IMR-90 (cell line): Measurements from ENCODE around the gene PLXDC2. TPM values are rescaled to one million over a fixed set of nuclear protein-coding genes. Genes with fewer than 3 reads are reported as not detected.

Source experiments
- ATAC-seq: fragments of 200-7000 bp; cut with Tn5 transposase; 2 replicates; pipeline ENCODE4 v1.9.1; 2020; ENCODE audit warnings: low read depth, mild to moderate bottlenecking, moderate library complexity
- BruUV-seq: library from RNA; stranded (reverse); fragments of 400-500 nt; replicated peaks from 2 replicates; lab custom pipeline; 2021; lab: Mats Ljungman, UMichigan
- CTCF ChIA-PET: fragments of 300-600 bp; formaldehyde crosslinking; extraction: SDS; loops from one replicate; lab custom pipeline; 2021; ENCODE audit warnings: antibody characterized with exemption; lab: Yijun Ruan, JAX
- POLR2A ChIA-PET: fragments of 300-600 bp; sonication (Branson Sonifier 250); formaldehyde crosslinking; loops from one replicate; lab custom pipeline; 2022; ENCODE audit warnings: antibody characterized with exemption; ENCODE audit not compliant: unreplicated experiment; lab: Charles Lee
- DNase-seq: peaks from one replicate; pipeline ENCODE4 v3.0.0; 2013
- H2AFZ ChIP-seq: replicated peaks from 2 replicates; pipeline ENCODE3; 2013; ENCODE audit warnings: low read length, mild to moderate bottlenecking; ENCODE audit not compliant: poor library complexity
- H2AK5ac ChIP-seq: 2 replicates; pipeline ENCODE4 v1.6.1; 2013; ENCODE audit warnings: low read depth, low read length, inconsistent platforms
- H2AK9ac ChIP-seq: replicated peaks from 2 replicates; pipeline ENCODE3; 2013; ENCODE audit warnings: mild to moderate bottlenecking, low read depth, low read length, moderate library complexity; ENCODE audit not compliant: poor library complexity
- H2BK120ac ChIP-seq: 2 replicates; pipeline ENCODE4 v1.6.1; 2013; ENCODE audit warnings: low read depth, low read length, inconsistent platforms
- H2BK15ac ChIP-seq: 3 replicates; pipeline ENCODE4 v1.6.1; 2013; ENCODE audit warnings: low read depth, low read length, inconsistent platforms
- H2BK20ac ChIP-seq: 2 replicates; pipeline ENCODE4 v1.6.1; 2013; ENCODE audit warnings: low read depth, mild to moderate bottlenecking, inconsistent platforms, low read length, moderate library complexity
- H2BK5ac ChIP-seq: 2 replicates; pipeline ENCODE4 v1.6.1; 2013; ENCODE audit warnings: mild to moderate bottlenecking, low read depth, low read length, inconsistent platforms; ENCODE audit not compliant: poor library complexity, severe bottlenecking
- H3K14ac ChIP-seq: replicated peaks from 2 replicates; pipeline ENCODE4 v1.6.1; 2013; ENCODE audit warnings: low read depth, low read length, inconsistent platforms
- H3K18ac ChIP-seq: 2 replicates; pipeline ENCODE4 v1.6.1; 2013; ENCODE audit warnings: low read depth, low read length, control low read depth
- H3K23ac ChIP-seq: 2 replicates; pipeline ENCODE4 v1.6.1; 2013; ENCODE audit warnings: low read depth, low read length, inconsistent platforms
- H3K27ac ChIP-seq: 2 replicates; pipeline ENCODE4 v1.5.1; 2013; ENCODE audit warnings: mild to moderate bottlenecking, control low read depth, low read length; ENCODE audit not compliant: insufficient read depth
- H3K27me3 ChIP-seq: 2 replicates; pipeline ENCODE4 v1.6.1; 2013; ENCODE audit warnings: low read length; ENCODE audit not compliant: control insufficient read depth, insufficient read depth
- H3K36me3 ChIP-seq: 2 replicates; pipeline ENCODE4 v1.6.1; 2013; ENCODE audit warnings: low read length, mixed read lengths; ENCODE audit not compliant: control insufficient read depth, insufficient read depth
- H3K4ac ChIP-seq: 2 replicates; pipeline ENCODE4 v1.6.1; 2013; ENCODE audit warnings: low read depth, low read length, inconsistent platforms
- H3K4me1 ChIP-seq: 2 replicates; pipeline ENCODE4 v1.6.1; 2013; ENCODE audit warnings: low read length, mixed read lengths; ENCODE audit not compliant: control insufficient read depth, insufficient read depth
- H3K4me2 ChIP-seq: 2 replicates; pipeline ENCODE4 v1.6.1; 2013; ENCODE audit warnings: low read depth, mild to moderate bottlenecking, control low read depth, low read length, moderate library complexity
- H3K4me3 ChIP-seq: 2 replicates; pipeline ENCODE4 v1.5.1; 2013; ENCODE audit warnings: low read depth, mild to moderate bottlenecking, control low read depth, low read length, moderate library complexity; ENCODE audit not compliant: insufficient read depth
- H3K56ac ChIP-seq: 2 replicates; pipeline ENCODE4 v1.6.1; 2013; ENCODE audit warnings: low read length, inconsistent platforms; ENCODE audit not compliant: insufficient read depth; ENCODE audit errors: extremely low read depth
- H3K79me1 ChIP-seq, 2 experiments: 2 replicates each; pipeline ENCODE4 v1.6.1; 2013; ENCODE audit warnings: low read length in 2 of 2, inconsistent platforms in 1 of 2, low read depth in 1 of 2
- H3K9ac ChIP-seq: 2 replicates; pipeline ENCODE4 v1.6.1; 2013; ENCODE audit warnings: low read depth, low read length, control low read depth
- H3K9me1 ChIP-seq: 2 replicates; pipeline ENCODE4 v1.6.1; 2013; ENCODE audit warnings: low read length, inconsistent platforms; ENCODE audit not compliant: insufficient read depth
- H3K9me3 ChIP-seq: 2 replicates; pipeline ENCODE4 v1.6.1; 2013; ENCODE audit warnings: low read length; ENCODE audit not compliant: control insufficient read depth, insufficient read depth
- H4K20me1 ChIP-seq: 2 replicates; pipeline ENCODE4 v1.6.1; 2013; ENCODE audit warnings: low read length, inconsistent platforms; ENCODE audit not compliant: insufficient read depth
- H4K5ac ChIP-seq: 2 replicates; pipeline ENCODE4 v1.6.1; 2013; ENCODE audit warnings: mild to moderate bottlenecking, low read depth, low read length, control low read depth
- H4K8ac ChIP-seq, 2 experiments: 2 replicates each; pipeline ENCODE4 v1.6.1; 2013; ENCODE audit warnings: low read depth in 2 of 2, low read length in 2 of 2, control low read depth in 1 of 2, inconsistent platforms in 1 of 2
- H4K91ac ChIP-seq: 2 replicates; pipeline ENCODE4 v1.6.1; 2013; ENCODE audit warnings: low read depth, low read length, inconsistent platforms; ENCODE audit not compliant: insufficient read depth
- CEBPB ChIP-seq: IDR thresholded peaks from 2 replicates; pipeline ENCODE4 v1.6.1; 2012; ENCODE audit warnings: low read depth, low read length, improper control_type of control experiment
- ELK1 ChIP-seq: fragments of 150-350 bp; IDR thresholded peaks from 2 replicates; pipeline ENCODE4 v1.6.1; 2016; ENCODE audit warnings: low read depth, mild to moderate bottlenecking, low read length, moderate library complexity, borderline replicate concordance
- NFE2L2 ChIP-seq: fragments of 150-350 bp; IDR thresholded peaks from 2 replicates; pipeline ENCODE4 v1.6.1; 2016; ENCODE audit warnings: low read depth, mild to moderate bottlenecking, low read length
- RAD21 ChIP-seq: IDR thresholded peaks from 2 replicates; pipeline ENCODE4 v1.6.1; 2012; ENCODE audit warnings: low read length, improper control_type of control experiment
- RFX5 ChIP-seq: IDR thresholded peaks from 2 replicates; pipeline ENCODE4 v1.8.0; 2012; ENCODE audit warnings: low read depth, mild to moderate bottlenecking, low read length, moderate library complexity
- WGBS, 2 experiments: methylation state at CpG; one replicate each; pipeline versions ENCODE4 v1.1.5 to v1.1.7; 2013; ENCODE audit warnings: missing lambda C conversion rate in 2 of 2; ENCODE audit not compliant: insufficient read length in 1 of 2; ENCODE audit errors: extremely low coverage in 2 of 2; 5-methylcytosine and 5-hydroxymethylcytosine counted together
- dilution Hi-C: fragments of 300-500 bp; cut with HindIII; formaldehyde crosslinking; loops from one replicate; pipeline ENCODE4 v1.14.3; 2018; ENCODE audit warnings: low sequenced_read_pairs; ENCODE audit not compliant: unreplicated experiment
- in situ Hi-C: fragments of 300-500 bp; cut with MboI; formaldehyde crosslinking; loops from 3 replicates; pipeline ENCODE4 v1.14.3; 2019; ENCODE audit warnings: low sequenced_read_pairs, inconsistent platforms, mixed read lengths
- intact Hi-C: fragments of 100-400 bp; cut with micrococcal nuclease; formaldehyde crosslinking; loops from 2 replicates; pipeline ENCODE4 v1.10.0; 2022
- polyA plus RNA-seq, 3 experiments: library from polyadenylated mRNA; depleted of rRNA; stranded (reverse); fragments of >200 nt; gene quantifications; 2 replicates each; pipeline ENCODE4 v1.2.3, GENCODE V29; 2012; ENCODE audit warnings: low replicate concordance in 1 of 3
- total RNA-seq: library from RNA; depleted of rRNA; stranded (reverse); fragments of >200 nt; gene quantifications from 2 replicates; pipeline ENCODE4 v1.2.3, GENCODE V29; 2012

Gene PLXDC2
- total and polyA plus RNA-seq, 2 of the 4 experiments (the other 2 are of a cell fraction) = 3.2 to 6.1 TPM

- H2BK5ac ChIP-seq = no peak overlapping the region
- no peak overlapping the region for H3K56ac ChIP-seq
- H3K14ac ChIP-seq = no peak overlapping the region
- H3K23ac ChIP-seq = no peak overlapping the region
- ChIA-PET CTCF (no interaction called here), POLR2A (no interaction called here)
- no peaks in the 10 kb centered on the region for H3K9me3 ChIP-seq
- H3K4me2 ChIP-seq = no peak overlapping the region
- H3K9ac ChIP-seq = no peak overlapping the region
- no peak overlapping the region for H3K4ac ChIP-seq
- no peak overlapping the region for H4K5ac ChIP-seq
- H3K79me1 ChIP-seq = no peaks in the 10 kb centered on the region
- H2AK9ac ChIP-seq = no peak overlapping the region
- BruUV-seq = no TSS peak
- no peak overlapping the region for H4K8ac ChIP-seq
- no peak overlapping the region for H2BK15ac ChIP-seq
- no peak overlapping the region for H2AK5ac ChIP-seq
- no peak overlapping the region for H2AFZ ChIP-seq
- no peaks in the 10 kb centered on the region for H3K9me1 ChIP-seq
- H3K27ac ChIP-seq = no peak overlapping the region
- no peaks in the 10 kb centered on the region for H3K36me3 ChIP-seq
- H4K91ac ChIP-seq = no peak overlapping the region
- H3K4me3 ChIP-seq = no peak overlapping the region
- WGBS, 2 experiments = no CpG with 5 or more reads among the region's 2 CpGs
- ATAC-seq (no peak), DNase-seq (no peak)
- H3K18ac ChIP-seq = no peak overlapping the region
- intact Hi-C loops = no loop called here
- TF ChIP-seq NFE2L2 (no peak), RAD21 (no peak), CEBPB (no peak), ELK1 (no peak), RFX5 (no peak)
- no peaks in the 10 kb centered on the region for H3K4me1 ChIP-seq
- no peak overlapping the region for H2BK120ac ChIP-seq
- no peak overlapping the region for H2BK20ac ChIP-seq
- no peaks in the 10 kb centered on the region for H3K27me3 ChIP-seq
- no peaks in the 10 kb centered on the region for H4K20me1 ChIP-seq
- dilution Hi-C loops = no loop called here
- in situ Hi-C loops = no loop called here
Observed at GRCh38 chr10:20146004-20146403, 329.8 kb downstream of the PLXDC2 start.
